ENCODE results near the gene GOLT1A. TPM values are rescaled to one million over a fixed set of nuclear protein-coding genes. Genes with fewer than 3 reads are reported as not detected.
A peak's percentile ranks its signal among the peaks of the same experiment; 100 is the strongest.

Gene GOLT1A
- total RNA-seq, 2 donors from 2014 or later: 6.7 to 13.6 TPM

DNA sequence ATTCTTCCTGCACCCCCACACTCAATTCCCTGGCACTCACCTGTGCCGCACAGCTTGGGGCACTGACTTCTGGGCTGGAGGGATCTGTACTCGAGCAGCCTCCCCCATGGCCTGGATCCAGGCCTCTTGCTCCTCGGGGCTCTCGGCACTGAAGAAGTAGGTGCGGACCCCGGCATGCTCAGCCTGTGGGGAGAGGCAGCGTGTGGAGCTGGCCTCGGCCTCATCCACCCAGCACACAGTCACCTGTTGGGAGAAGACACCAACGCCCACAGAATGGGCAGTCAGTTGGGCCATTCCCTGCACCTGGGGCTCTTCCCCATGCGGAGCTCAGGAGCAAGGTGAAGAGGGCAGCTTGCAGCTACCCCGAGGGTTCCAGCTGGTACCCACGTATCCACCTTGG, 47.5 kb upstream of the GOLT1A start:
- no peak overlapping the region for H3K9ac ChIP-seq (ENCODE audit: low read depth in 2 of 2, low read length in 2 of 2)
- no peak overlapping the region for H3K4me3 ChIP-seq
- H3K4me1 ChIP-seq: no peaks in the 10 kb centered on the region
- no peak overlapping the region for H3K27ac ChIP-seq
- peaks cover 15% of the 10 kb centered on the region for H3K36me3 ChIP-seq
- no peaks in the 10 kb centered on the region for H3K27me3 ChIP-seq
- TF ChIP-seq, protein P1, sequence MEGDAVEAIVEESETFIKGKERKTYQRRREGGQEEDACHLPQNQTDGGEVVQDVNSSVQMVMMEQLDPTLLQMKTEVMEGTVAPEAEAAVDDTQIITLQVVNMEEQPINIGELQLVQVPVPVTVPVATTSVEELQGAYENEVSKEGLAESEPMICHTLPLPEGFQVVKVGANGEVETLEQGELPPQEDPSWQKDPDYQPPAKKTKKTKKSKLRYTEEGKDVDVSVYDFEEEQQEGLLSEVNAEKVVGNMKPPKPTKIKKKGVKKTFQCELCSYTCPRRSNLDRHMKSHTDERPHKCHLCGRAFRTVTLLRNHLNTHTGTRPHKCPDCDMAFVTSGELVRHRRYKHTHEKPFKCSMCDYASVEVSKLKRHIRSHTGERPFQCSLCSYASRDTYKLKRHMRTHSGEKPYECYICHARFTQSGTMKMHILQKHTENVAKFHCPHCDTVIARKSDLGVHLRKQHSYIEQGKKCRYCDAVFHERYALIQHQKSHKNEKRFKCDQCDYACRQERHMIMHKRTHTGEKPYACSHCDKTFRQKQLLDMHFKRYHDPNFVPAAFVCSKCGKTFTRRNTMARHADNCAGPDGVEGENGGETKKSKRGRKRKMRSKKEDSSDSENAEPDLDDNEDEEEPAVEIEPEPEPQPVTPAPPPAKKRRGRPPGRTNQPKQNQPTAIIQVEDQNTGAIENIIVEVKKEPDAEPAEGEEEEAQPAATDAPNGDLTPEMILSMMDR (IDR thresholded peaks at IDR 0.05): no peak
- intact Hi-C loops (cut with DNase I): no loop called here
- no peaks in the 10 kb centered on the region for H3K9me3 ChIP-seq
- DNase-seq: no peak

- no peaks in the 10 kb centered on the region for H3K27me3 ChIP-seq
- H3K9ac ChIP-seq (ENCODE audit: low read depth in 2 of 2, low read length in 2 of 2): no peak overlapping the region
- H3K9me3 ChIP-seq: no peaks in the 10 kb centered on the region
- no peak overlapping the region for H3K4me3 ChIP-seq
- TF ChIP-seq, protein P1 (IDR thresholded peaks at IDR 0.05): no peak
- DNase-seq: no peak
- intact Hi-C loops (cut with DNase I): no loop called here
- peaks cover 15% of the 10 kb centered on the region for H3K36me3 ChIP-seq
- H3K27ac ChIP-seq: no peak overlapping the region
- no peaks in the 10 kb centered on the region for H3K4me1 ChIP-seq
These were observed 46.9 kb upstream of the GOLT1A start for GRCh38 chr1:204260601-204261197.

DNA sequence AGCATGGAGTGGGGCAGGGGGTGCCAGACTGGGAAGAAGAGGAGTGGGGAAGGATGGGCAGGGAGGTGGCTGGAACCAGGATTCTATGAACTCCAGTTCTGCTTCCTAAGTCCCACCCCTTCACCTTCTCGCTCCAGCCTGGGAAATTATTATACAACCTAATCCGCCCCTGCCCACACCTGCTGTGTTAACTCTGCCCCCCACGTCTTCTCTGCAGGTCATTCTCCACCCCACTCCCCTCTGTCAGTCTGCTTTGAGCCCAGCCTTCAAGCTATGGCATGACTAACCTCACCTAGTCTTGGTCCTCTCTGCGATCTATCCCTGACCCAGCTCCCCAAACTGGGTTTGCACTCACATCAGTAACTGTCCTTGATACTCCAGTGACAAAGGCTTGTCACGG, 46.0 kb upstream of the GOLT1A start:
- no peaks in the 10 kb centered on the region for H3K9me3 ChIP-seq
- TF ChIP-seq, protein P1 (IDR thresholded peaks at IDR 0.05): no peak
- intact Hi-C loops (cut with DNase I): loop anchor here (2.0 kb wide), 1 partner anchor 105 kb away; no protein-coding TSS in a partner anchor
- H3K27ac ChIP-seq: no peak overlapping the region
- H3K27me3 ChIP-seq: no peaks in the 10 kb centered on the region
- H3K9ac ChIP-seq (ENCODE audit: low read depth in 2 of 2, low read length in 2 of 2): no peak overlapping the region
- no peak overlapping the region for H3K4me3 ChIP-seq
- DNase-seq: no peak
- H3K4me1 ChIP-seq: no peaks in the 10 kb centered on the region
- H3K36me3 ChIP-seq: peaks cover 15% of the 10 kb centered on the region

DNA sequence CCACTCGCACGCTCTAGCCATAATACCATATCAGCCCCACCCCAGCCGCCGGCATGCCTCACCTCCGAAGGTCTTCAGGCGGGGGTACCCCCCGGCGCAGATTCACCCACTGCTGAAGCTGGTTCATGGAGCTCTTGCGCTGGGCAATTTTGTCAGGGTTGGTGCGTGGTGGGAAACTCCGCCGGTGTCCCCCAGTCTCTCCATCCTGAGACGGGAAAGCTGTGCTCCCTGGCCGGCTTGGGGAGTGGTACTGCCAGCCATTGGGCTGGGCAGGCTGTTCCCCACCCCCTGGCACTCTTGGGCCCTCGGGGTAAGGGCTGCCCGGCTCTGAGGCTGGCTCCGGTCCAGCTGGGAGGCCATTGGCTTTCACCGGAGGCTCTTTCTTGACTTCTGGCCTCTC, 45.4 kb upstream of the GOLT1A start:
- TF ChIP-seq, protein P1 (IDR thresholded peaks at IDR 0.05): no peak
- no peak for DNase-seq
- no peaks in the 10 kb centered on the region for H3K4me1 ChIP-seq
- H3K36me3 ChIP-seq: peaks cover 15% of the 10 kb centered on the region
- no peak overlapping the region for H3K9ac ChIP-seq (ENCODE audit: low read depth in 2 of 2, low read length in 2 of 2)
- no peaks in the 10 kb centered on the region for H3K27me3 ChIP-seq
- H3K27ac ChIP-seq: no peak overlapping the region
- intact Hi-C loops (cut with DNase I): loop anchor here (2.0 kb wide), 1 partner anchor 106 kb away; no protein-coding TSS in a partner anchor
- H3K4me3 ChIP-seq: no peak overlapping the region
- H3K9me3 ChIP-seq: no peaks in the 10 kb centered on the region

- intact Hi-C loops (cut with DNase I): loop anchor here (2.0 kb wide), 1 partner anchor 106 kb away; no protein-coding TSS in a partner anchor
- no peaks in the 10 kb centered on the region for H3K27me3 ChIP-seq
- no peak overlapping the region for H3K9ac ChIP-seq (ENCODE audit: low read depth in 2 of 2, low read length in 2 of 2)
- peaks cover 15% of the 10 kb centered on the region for H3K36me3 ChIP-seq
- peak; percentile 52 for DNase-seq
- H3K9me3 ChIP-seq: no peaks in the 10 kb centered on the region
- no peak overlapping the region for H3K27ac ChIP-seq
- TF ChIP-seq, protein P1 (IDR thresholded peaks at IDR 0.05): peak; percentile 69
- peaks cover 4% of the 10 kb centered on the region for H3K4me1 ChIP-seq
- no peak overlapping the region for H3K4me3 ChIP-seq
These were observed 44.7 kb upstream of the GOLT1A start for GRCh38 chr1:204258213-204259115.

Measured in colonic mucosa (tissue), 4 donors.